Parathyroid adenoma (tissue), 2 donors: ENCODE data around the gene MYCBP2.

ENCODE experiments used
- H2AFZ ChIP-seq: fragments of 300-600 bp; sonication (generic); one replicate; pipeline ENCODE4 v1.7.0; 2017; ENCODE audit warnings: antibody characterized with exemption, mild to moderate bottlenecking
- H3K27ac ChIP-seq: fragments of 300-600 bp; sonication (generic); one replicate; pipeline ENCODE4 v1.7.0; 2017
- H3K27me3 ChIP-seq: fragments of 300-600 bp; sonication (generic); one replicate; pipeline ENCODE4 v1.7.0; 2017; ENCODE audit warnings: low read length; ENCODE audit not compliant: control insufficient read depth, insufficient read depth
- H3K36me3 ChIP-seq: fragments of 300-600 bp; sonication (generic); one replicate; pipeline ENCODE4 v1.7.0; 2017; ENCODE audit warnings: low read length; ENCODE audit not compliant: control insufficient read depth, insufficient read depth
- H3K4me1 ChIP-seq: fragments of 300-600 bp; sonication (generic); one replicate; pipeline ENCODE4 v1.7.0; 2017; ENCODE audit warnings: control low read depth
- H3K4me2 ChIP-seq: fragments of 300-600 bp; sonication (generic); one replicate; pipeline ENCODE4 v1.7.0; 2017; ENCODE audit warnings: low read length
- H3K4me3 ChIP-seq: fragments of 300-600 bp; sonication (generic); one replicate; pipeline ENCODE4 v1.7.0; 2017; ENCODE audit warnings: low read depth, low read length
- H3K79me2 ChIP-seq: fragments of 300-600 bp; sonication (generic); one replicate; pipeline ENCODE4 v1.7.0; 2017; ENCODE audit warnings: control low read depth
- H3K9ac ChIP-seq: fragments of 300-600 bp; sonication (generic); one replicate; pipeline ENCODE4 v1.7.0; 2017; ENCODE audit warnings: mild to moderate bottlenecking
- H3K9me3 ChIP-seq: fragments of 300-600 bp; sonication (generic); one replicate; pipeline ENCODE4 v1.7.0; 2017; ENCODE audit warnings: low read length; ENCODE audit not compliant: control insufficient read depth
- TF ChIP-seq, protein P1 (sequence below): fragments of 300-600 bp; sonication (generic); IDR thresholded peaks from one replicate; pipeline ENCODE4 v1.7.0; 2017; ENCODE audit warnings: antibody characterized with exemption, mild to moderate bottlenecking
- donor health status: primary hyperparathyroidism.

The MYCBP2 gene

GRCh38 chr13:77339408-77339807 is 12.5 kb upstream of the MYCBP2 start:
- Histone ChIP-seq H2AFZ (no peak overlapping the region), H3K4me3 (no peak overlapping the region), H3K9me3 (no peaks in the 10 kb centered on the region), H3K27me3 (no peaks in the 10 kb centered on the region), H3K9ac (no peak overlapping the region), H3K36me3 (no peaks in the 10 kb centered on the region), H3K79me2 (no peaks in the 10 kb centered on the region), H3K4me2 (no peak overlapping the region), H3K4me1 (no peaks in the 10 kb centered on the region), H3K27ac (no peak overlapping the region)
- TF ChIP-seq, protein P1, sequence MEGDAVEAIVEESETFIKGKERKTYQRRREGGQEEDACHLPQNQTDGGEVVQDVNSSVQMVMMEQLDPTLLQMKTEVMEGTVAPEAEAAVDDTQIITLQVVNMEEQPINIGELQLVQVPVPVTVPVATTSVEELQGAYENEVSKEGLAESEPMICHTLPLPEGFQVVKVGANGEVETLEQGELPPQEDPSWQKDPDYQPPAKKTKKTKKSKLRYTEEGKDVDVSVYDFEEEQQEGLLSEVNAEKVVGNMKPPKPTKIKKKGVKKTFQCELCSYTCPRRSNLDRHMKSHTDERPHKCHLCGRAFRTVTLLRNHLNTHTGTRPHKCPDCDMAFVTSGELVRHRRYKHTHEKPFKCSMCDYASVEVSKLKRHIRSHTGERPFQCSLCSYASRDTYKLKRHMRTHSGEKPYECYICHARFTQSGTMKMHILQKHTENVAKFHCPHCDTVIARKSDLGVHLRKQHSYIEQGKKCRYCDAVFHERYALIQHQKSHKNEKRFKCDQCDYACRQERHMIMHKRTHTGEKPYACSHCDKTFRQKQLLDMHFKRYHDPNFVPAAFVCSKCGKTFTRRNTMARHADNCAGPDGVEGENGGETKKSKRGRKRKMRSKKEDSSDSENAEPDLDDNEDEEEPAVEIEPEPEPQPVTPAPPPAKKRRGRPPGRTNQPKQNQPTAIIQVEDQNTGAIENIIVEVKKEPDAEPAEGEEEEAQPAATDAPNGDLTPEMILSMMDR, result no peak

- Histone ChIP-seq H3K9me3 (no peaks in the 10 kb centered on the region), H3K27me3 (no peaks in the 10 kb centered on the region), H3K4me3 (no peak overlapping the region), H3K9ac (no peak overlapping the region), H3K4me2 (no peak overlapping the region), H2AFZ (no peak overlapping the region), H3K4me1 (no peaks in the 10 kb centered on the region), H3K27ac (no peak overlapping the region), H3K79me2 (no peaks in the 10 kb centered on the region), H3K36me3 (no peaks in the 10 kb centered on the region)
- TF ChIP-seq, protein P1, result no peak
Observed at GRCh38 chr13:77338961-77339401, 12.1 kb upstream of the MYCBP2 start.

- Histone ChIP-seq H3K4me3 (no peak overlapping the region), H3K9me3 (no peaks in the 10 kb centered on the region), H2AFZ (no peak overlapping the region), H3K4me1 (no peaks in the 10 kb centered on the region), H3K79me2 (no peaks in the 10 kb centered on the region), H3K27me3 (no peaks in the 10 kb centered on the region), H3K9ac (no peak overlapping the region), H3K27ac (no peak overlapping the region), H3K4me2 (no peak overlapping the region), H3K36me3 (no peaks in the 10 kb centered on the region)
- TF ChIP-seq, protein P1, result no peak
Observed at GRCh38 chr13:77338329-77338728, 11.4 kb upstream of the MYCBP2 start.

DNA sequence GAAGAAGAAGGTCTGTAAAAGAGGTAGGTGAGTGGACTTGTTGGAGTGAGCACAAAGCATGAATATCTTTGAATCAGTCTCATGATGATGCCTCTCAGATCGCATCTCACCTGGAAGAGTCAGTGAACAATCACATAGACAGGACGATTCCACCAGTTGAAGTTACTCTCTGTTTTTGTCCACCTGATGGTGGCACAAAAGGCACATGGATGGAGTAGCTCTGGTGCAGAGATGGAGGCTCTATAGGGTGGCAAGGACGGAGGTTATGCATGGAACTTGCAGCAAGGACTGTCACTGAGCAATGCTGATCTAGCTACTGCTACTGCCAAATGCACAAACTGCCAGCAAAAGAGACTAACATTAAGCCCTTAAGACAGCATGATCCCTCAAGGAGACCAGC is 10.3 kb upstream of the MYCBP2 start:
- TF ChIP-seq, protein P1, result no peak
- H3K4me1 ChIP-seq, result no peaks in the 10 kb centered on the region
- no peak overlapping the region for H3K27ac ChIP-seq

DNA sequence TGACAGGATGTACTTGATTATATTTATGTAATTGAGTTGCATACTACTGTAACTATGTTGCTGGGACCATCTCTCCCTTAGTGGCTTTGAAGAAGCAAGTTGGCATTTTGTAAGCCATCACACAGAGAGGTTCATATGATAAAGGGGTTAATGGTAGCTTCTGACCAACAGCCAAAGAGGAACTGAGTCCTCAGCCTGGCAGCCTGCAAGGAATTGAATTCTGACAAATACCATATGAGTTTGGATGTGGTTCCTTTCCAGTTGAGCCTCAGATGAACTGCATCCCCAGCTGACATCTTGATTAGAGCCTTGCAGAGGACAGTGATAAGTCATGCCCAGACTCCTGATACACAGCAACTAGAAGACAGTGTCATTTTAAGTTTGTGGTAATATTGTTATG is 8.6 kb upstream of the MYCBP2 start:
- Histone ChIP-seq H3K79me2 (no peaks in the 10 kb centered on the region), H3K4me2 (no peak overlapping the region), H3K36me3 (no peaks in the 10 kb centered on the region), H3K4me1 (no peaks in the 10 kb centered on the region), H3K9ac (no peak overlapping the region), H2AFZ (no peak overlapping the region), H3K27ac (no peak overlapping the region), H3K27me3 (no peaks in the 10 kb centered on the region), H3K4me3 (no peak overlapping the region), H3K9me3 (no peaks in the 10 kb centered on the region)
- TF ChIP-seq, protein P1, result no peak

More for the DNA sequence above, 10.3 kb upstream of the MYCBP2 start:
- no peak overlapping the region for H3K4me3 ChIP-seq
- no peak overlapping the region for H2AFZ ChIP-seq
- no peak overlapping the region for H3K4me2 ChIP-seq
- no peaks in the 10 kb centered on the region for H3K36me3 ChIP-seq
- H3K9me3 ChIP-seq, result no peaks in the 10 kb centered on the region
- no peaks in the 10 kb centered on the region for H3K27me3 ChIP-seq
- H3K79me2 ChIP-seq, result no peaks in the 10 kb centered on the region
- H3K9ac ChIP-seq, result no peak overlapping the region
